GM21717 (cell line): ENCODE results near the gene PARP12.

ENCODE experiments used
- ATAC-seq: cut with Tn5 transposase; IDR thresholded peaks from one replicate; pipeline ENCODE4 v1.9.1; 2021; ENCODE audit warnings: mild to moderate bottlenecking, moderate library complexity; ENCODE audit not compliant: unreplicated experiment

The PARP12 gene

GRCh38 chr7:140036224-140036962 lies 26.4 kb downstream of the PARP12 start:
- peak; percentile 82 for ATAC-seq

- no peak for ATAC-seq
These were observed 27.1 kb downstream of the PARP12 start for GRCh38 chr7:140035400-140036223.

- no peak for ATAC-seq
These were observed 28.3 kb downstream of the PARP12 start for GRCh38 chr7:140034421-140034820.

- ATAC-seq = no peak
These were observed 28.9 kb downstream of the PARP12 start for GRCh38 chr7:140033779-140034363.

- ATAC-seq = no peak
These were observed 29.7 kb downstream of the PARP12 start for GRCh38 chr7:140033036-140033435.

GRCh38 chr7:140031364-140031763 lies 31.4 kb downstream of the PARP12 start:
- no peak for ATAC-seq

GRCh38 chr7:140029072-140029471 lies 33.7 kb downstream of the PARP12 start:
- ATAC-seq = no peak

- ATAC-seq = no peak
These were observed 34.4 kb downstream of the PARP12 start for GRCh38 chr7:140028311-140028710.

GRCh38 chr7:140027858-140028257 lies 34.9 kb downstream of the PARP12 start:
- no peak for ATAC-seq

- no peak for ATAC-seq
These were observed 35.8 kb downstream of the PARP12 start for GRCh38 chr7:140026935-140027334.

- ATAC-seq = no peak
These were observed 36.8 kb downstream of the PARP12 start for GRCh38 chr7:140025814-140026433.

- ATAC-seq = no peak
These were observed 37.5 kb downstream of the PARP12 start for GRCh38 chr7:140025241-140025640.

- ATAC-seq = no peak
These were observed 38.2 kb downstream of the PARP12 start for GRCh38 chr7:140024585-140024984.

- ATAC-seq = no peak
These were observed 39.0 kb downstream of the PARP12 start for GRCh38 chr7:140023728-140024127.

GRCh38 chr7:140022582-140023211 lies 40.1 kb downstream of the PARP12 start:
- ATAC-seq = no peak

GRCh38 chr7:140021603-140022002 lies 41.1 kb downstream of the PARP12 start:
- no peak for ATAC-seq

- ATAC-seq = no peak
These were observed 43.1 kb downstream of the PARP12 start for GRCh38 chr7:140019606-140020005.

GRCh38 chr7:140019172-140019571 lies 43.6 kb downstream of the PARP12 start:
- no peak for ATAC-seq

- no peak for ATAC-seq
These were observed 44.4 kb downstream of the PARP12 start for GRCh38 chr7:140018125-140019043.

- no peak for ATAC-seq
These were observed 45.2 kb downstream of the PARP12 start for GRCh38 chr7:140017543-140017942.
